IMR-90 (cell line): ENCODE measurements around the gene ADAM12. TPM values are rescaled to one million over a fixed set of nuclear protein-coding genes. Genes with fewer than 3 reads are reported as not detected.
A peak's percentile ranks its signal among the peaks of the same experiment; 100 is the strongest.

Experiments
- ATAC-seq: fragments of 200-7000 bp; cut with Tn5 transposase; 2 replicates; pipeline ENCODE4 v1.9.1; 2020; ENCODE audit warnings: low read depth, mild to moderate bottlenecking, moderate library complexity
- BruUV-seq: library from RNA; stranded (reverse); fragments of 400-500 nt; replicated peaks from 2 replicates; lab custom pipeline; 2021; lab: Mats Ljungman, UMichigan
- CTCF ChIA-PET: fragments of 300-600 bp; formaldehyde crosslinking; extraction: SDS; loops from one replicate; lab custom pipeline; 2021; ENCODE audit warnings: antibody characterized with exemption; lab: Yijun Ruan, JAX
- POLR2A ChIA-PET: fragments of 300-600 bp; sonication (Branson Sonifier 250); formaldehyde crosslinking; loops from one replicate; lab custom pipeline; 2022; ENCODE audit warnings: antibody characterized with exemption; ENCODE audit not compliant: unreplicated experiment; lab: Charles Lee
- DNase-seq: peaks from one replicate; pipeline ENCODE4 v3.0.0; 2013
- H2AFZ ChIP-seq: replicated peaks from 2 replicates; pipeline ENCODE3; 2013; ENCODE audit warnings: low read length, mild to moderate bottlenecking; ENCODE audit not compliant: poor library complexity
- H2AK5ac ChIP-seq: 2 replicates; pipeline ENCODE4 v1.6.1; 2013; ENCODE audit warnings: low read depth, low read length, inconsistent platforms
- H2AK9ac ChIP-seq: replicated peaks from 2 replicates; pipeline ENCODE3; 2013; ENCODE audit warnings: mild to moderate bottlenecking, low read depth, low read length, moderate library complexity; ENCODE audit not compliant: poor library complexity
- H2BK120ac ChIP-seq: 2 replicates; pipeline ENCODE4 v1.6.1; 2013; ENCODE audit warnings: low read depth, low read length, inconsistent platforms
- H2BK15ac ChIP-seq: 3 replicates; pipeline ENCODE4 v1.6.1; 2013; ENCODE audit warnings: low read depth, low read length, inconsistent platforms
- H2BK20ac ChIP-seq: 2 replicates; pipeline ENCODE4 v1.6.1; 2013; ENCODE audit warnings: low read depth, mild to moderate bottlenecking, inconsistent platforms, low read length, moderate library complexity
- H2BK5ac ChIP-seq: 2 replicates; pipeline ENCODE4 v1.6.1; 2013; ENCODE audit warnings: mild to moderate bottlenecking, low read depth, low read length, inconsistent platforms; ENCODE audit not compliant: poor library complexity, severe bottlenecking
- H3K14ac ChIP-seq: replicated peaks from 2 replicates; pipeline ENCODE4 v1.6.1; 2013; ENCODE audit warnings: low read depth, low read length, inconsistent platforms
- H3K18ac ChIP-seq: 2 replicates; pipeline ENCODE4 v1.6.1; 2013; ENCODE audit warnings: low read depth, low read length, control low read depth
- H3K23ac ChIP-seq: 2 replicates; pipeline ENCODE4 v1.6.1; 2013; ENCODE audit warnings: low read depth, low read length, inconsistent platforms
- H3K27ac ChIP-seq: 2 replicates; pipeline ENCODE4 v1.5.1; 2013; ENCODE audit warnings: mild to moderate bottlenecking, control low read depth, low read length; ENCODE audit not compliant: insufficient read depth
- H3K27me3 ChIP-seq: 2 replicates; pipeline ENCODE4 v1.6.1; 2013; ENCODE audit warnings: low read length; ENCODE audit not compliant: control insufficient read depth, insufficient read depth
- H3K36me3 ChIP-seq: 2 replicates; pipeline ENCODE4 v1.6.1; 2013; ENCODE audit warnings: low read length, mixed read lengths; ENCODE audit not compliant: control insufficient read depth, insufficient read depth
- H3K4ac ChIP-seq: 2 replicates; pipeline ENCODE4 v1.6.1; 2013; ENCODE audit warnings: low read depth, low read length, inconsistent platforms
- H3K4me1 ChIP-seq: 2 replicates; pipeline ENCODE4 v1.6.1; 2013; ENCODE audit warnings: low read length, mixed read lengths; ENCODE audit not compliant: control insufficient read depth, insufficient read depth
- H3K4me2 ChIP-seq: 2 replicates; pipeline ENCODE4 v1.6.1; 2013; ENCODE audit warnings: low read depth, mild to moderate bottlenecking, control low read depth, low read length, moderate library complexity
- H3K4me3 ChIP-seq: 2 replicates; pipeline ENCODE4 v1.5.1; 2013; ENCODE audit warnings: low read depth, mild to moderate bottlenecking, control low read depth, low read length, moderate library complexity; ENCODE audit not compliant: insufficient read depth
- H3K56ac ChIP-seq: 2 replicates; pipeline ENCODE4 v1.6.1; 2013; ENCODE audit warnings: low read length, inconsistent platforms; ENCODE audit not compliant: insufficient read depth; ENCODE audit errors: extremely low read depth
- H3K79me1 ChIP-seq, 2 experiments: 2 replicates each; pipeline ENCODE4 v1.6.1; 2013; ENCODE audit warnings: low read length in 2 of 2, inconsistent platforms in 1 of 2, low read depth in 1 of 2
- H3K9ac ChIP-seq: 2 replicates; pipeline ENCODE4 v1.6.1; 2013; ENCODE audit warnings: low read depth, low read length, control low read depth
- H3K9me1 ChIP-seq: 2 replicates; pipeline ENCODE4 v1.6.1; 2013; ENCODE audit warnings: low read length, inconsistent platforms; ENCODE audit not compliant: insufficient read depth
- H3K9me3 ChIP-seq: 2 replicates; pipeline ENCODE4 v1.6.1; 2013; ENCODE audit warnings: low read length; ENCODE audit not compliant: control insufficient read depth, insufficient read depth
- H4K20me1 ChIP-seq: 2 replicates; pipeline ENCODE4 v1.6.1; 2013; ENCODE audit warnings: low read length, inconsistent platforms; ENCODE audit not compliant: insufficient read depth
- H4K5ac ChIP-seq: 2 replicates; pipeline ENCODE4 v1.6.1; 2013; ENCODE audit warnings: mild to moderate bottlenecking, low read depth, low read length, control low read depth
- H4K8ac ChIP-seq, 2 experiments: 2 replicates each; pipeline ENCODE4 v1.6.1; 2013; ENCODE audit warnings: low read depth in 2 of 2, low read length in 2 of 2, control low read depth in 1 of 2, inconsistent platforms in 1 of 2
- H4K91ac ChIP-seq: 2 replicates; pipeline ENCODE4 v1.6.1; 2013; ENCODE audit warnings: low read depth, low read length, inconsistent platforms; ENCODE audit not compliant: insufficient read depth
- FOS ChIP-seq: fragments of 150-350 bp; IDR thresholded peaks from 2 replicates; pipeline ENCODE4 v1.6.1; 2016; ENCODE audit warnings: low read depth, low read length
- POLR2A ChIP-seq: IDR thresholded peaks from 2 replicates; pipeline ENCODE4 v1.6.1; 2012; ENCODE audit warnings: mild to moderate bottlenecking, low read depth, low read length
- WGBS, 2 experiments: methylation state at CpG; one replicate each; pipeline versions ENCODE4 v1.1.5 to v1.1.7; 2013; ENCODE audit warnings: missing lambda C conversion rate in 2 of 2; ENCODE audit not compliant: insufficient read length in 1 of 2; ENCODE audit errors: extremely low coverage in 2 of 2; 5-methylcytosine and 5-hydroxymethylcytosine counted together
- dilution Hi-C: fragments of 300-500 bp; cut with HindIII; formaldehyde crosslinking; loops from one replicate; pipeline ENCODE4 v1.14.3; 2018; ENCODE audit warnings: low sequenced_read_pairs; ENCODE audit not compliant: unreplicated experiment
- in situ Hi-C: fragments of 300-500 bp; cut with MboI; formaldehyde crosslinking; loops from 3 replicates; pipeline ENCODE4 v1.14.3; 2019; ENCODE audit warnings: low sequenced_read_pairs, inconsistent platforms, mixed read lengths
- intact Hi-C: fragments of 100-400 bp; cut with micrococcal nuclease; formaldehyde crosslinking; loops from 2 replicates; pipeline ENCODE4 v1.10.0; 2022
- polyA plus RNA-seq, 3 experiments: library from polyadenylated mRNA; depleted of rRNA; stranded (reverse); fragments of >200 nt; gene quantifications; 2 replicates each; pipeline ENCODE4 v1.2.3, GENCODE V29; 2012; ENCODE audit warnings: low replicate concordance in 1 of 3
- total RNA-seq: library from RNA; depleted of rRNA; stranded (reverse); fragments of >200 nt; gene quantifications from 2 replicates; pipeline ENCODE4 v1.2.3, GENCODE V29; 2012

The ADAM12 gene
- total and polyA plus RNA-seq, 2 of the 4 experiments (the other 2 are of a cell fraction): 9.6 to 10.2 TPM

DNA sequence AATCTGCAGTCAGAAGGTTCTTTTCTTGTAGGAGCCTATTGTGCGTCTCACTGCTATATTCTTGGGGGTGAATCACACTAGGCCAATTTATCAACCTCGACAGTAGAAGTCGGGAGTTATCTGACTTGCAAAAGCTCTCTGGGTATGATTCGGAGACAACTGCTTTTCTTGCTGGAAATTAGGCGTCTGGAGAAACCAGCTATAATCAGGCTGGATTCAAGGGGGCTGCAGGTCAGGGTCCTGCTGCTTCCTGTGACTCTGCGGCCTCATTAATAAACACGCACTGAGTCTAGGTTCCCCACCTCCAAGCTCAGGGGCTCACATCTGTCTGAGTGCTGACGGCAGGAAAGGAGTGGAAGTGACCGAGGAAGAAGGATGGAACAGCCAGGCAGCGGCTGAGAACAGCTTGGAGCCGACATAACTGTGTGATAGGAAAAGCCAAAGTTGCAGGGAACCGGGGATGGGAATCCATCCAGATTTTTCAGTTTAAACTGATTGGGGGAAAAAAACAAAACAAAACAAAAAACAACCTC is 307.3 kb downstream of the ADAM12 start:
- no peak overlapping the region for H3K27ac ChIP-seq
- H3K27me3 ChIP-seq: no peaks in the 10 kb centered on the region
- peak overlapping the region; percentile 57 for H2BK20ac ChIP-seq
- BruUV-seq: no TSS peak
- 0 out of 4 replicates have a peak overlapping the region, but pooled peaks of 1 of the 2 experiments have one; percentile 7 for H4K8ac ChIP-seq
- ATAC-seq: peak; percentile 82
- peak overlapping the region; percentile 80 for H3K4me2 ChIP-seq
- peak; percentile 89 for DNase-seq
- peak overlapping the region; percentile 66 for H2BK120ac ChIP-seq
- no peak overlapping the region for H3K18ac ChIP-seq
- H3K4me1 ChIP-seq: peaks cover 5% of the 10 kb centered on the region
- no peak overlapping the region for H2BK5ac ChIP-seq
- H2AK9ac ChIP-seq: no peak overlapping the region
- CTCF ChIA-PET: interaction anchor here (1.7 kb wide), 1 partner anchor 18 kb away, joined by 6 read pairs; no protein-coding TSS in a partner anchor
- H3K56ac ChIP-seq: no peak overlapping the region
- H2BK15ac ChIP-seq: no peak overlapping the region
- dilution Hi-C loops (no loop called here), intact Hi-C loops (no loop called here), in situ Hi-C loops (no loop called here)
- POLR2A ChIA-PET: interaction anchor here (0.8 kb wide), 1 partner anchor 76 kb away, joined by 4 read pairs; no protein-coding TSS in a partner anchor
- no peak overlapping the region for H4K5ac ChIP-seq
- H3K23ac ChIP-seq: no peak overlapping the region; the same call in 1 of the 2 replicates
- no peaks in the 10 kb centered on the region for H3K36me3 ChIP-seq
- H2AK5ac ChIP-seq: no peak overlapping the region
- TF ChIP-seq POLR2A (no peak), FOS (peak; percentile 23; the same call in 1 of the 2 replicates)
- H4K91ac ChIP-seq: 0 out of 2 replicates have a peak overlapping the region, but pooled peaks have one; percentile 43
- no peaks in the 10 kb centered on the region for H3K79me1 ChIP-seq
- 0% methylated on average over 2 of the region's 12 CpGs; no CpG with 5 or more reads in 1 of the 2 experiments for WGBS, 2 experiments
- H3K9me3 ChIP-seq: no peaks in the 10 kb centered on the region; the same call in 1 of the 2 replicates
- H3K9me1 ChIP-seq: no peaks in the 10 kb centered on the region
- no peak overlapping the region for H3K4me3 ChIP-seq
- H3K9ac ChIP-seq: no peak overlapping the region
- H3K14ac ChIP-seq: 0 out of 2 replicates have a peak overlapping the region, but pooled peaks have one; percentile 14
- no peaks in the 10 kb centered on the region for H4K20me1 ChIP-seq
- peak overlapping the region; percentile 55; the same call in 1 of the 2 replicates for H3K4ac ChIP-seq
- peak overlapping the region; percentile 76 for H2AFZ ChIP-seq
